IPS-15b (cell line): ENCODE data around the gene C3.
"Not testable (repeated sequence)": the region's sequence is repeated elsewhere in the genome, so short reads cannot be mapped to it uniquely, and the experiment has no call there.

Experiments used
- H3K27me3 ChIP-seq: one replicate; pipeline ENCODE4 v1.6.1; 2013; ENCODE audit warnings: low read length; ENCODE audit not compliant: control insufficient read depth, insufficient read depth
- H3K36me3 ChIP-seq: one replicate; pipeline ENCODE4 v1.6.1; 2013; ENCODE audit warnings: low read length; ENCODE audit not compliant: control insufficient read depth, insufficient read depth
- H3K4me1 ChIP-seq: one replicate; pipeline ENCODE4 v1.6.1; 2013; ENCODE audit warnings: mild to moderate bottlenecking, low read length; ENCODE audit not compliant: control insufficient read depth, insufficient read depth
- H3K4me3 ChIP-seq: one replicate; pipeline ENCODE4 v1.5.1; 2013; ENCODE audit warnings: low read depth, low read length
- H3K9ac ChIP-seq: one replicate; pipeline ENCODE4 v1.6.1; 2013; ENCODE audit warnings: low read depth, mild to moderate bottlenecking, low read length
- H3K9me3 ChIP-seq: one replicate; pipeline ENCODE4 v1.6.1; 2013; ENCODE audit warnings: mild to moderate bottlenecking, low read length; ENCODE audit not compliant: control insufficient read depth, insufficient read depth

Gene C3

GRCh38 chr19:6714749-6715555 is 5.5 kb downstream of the C3 start:
- H3K27me3 ChIP-seq = peaks cover 8% of the 10 kb centered on the region
- no peak overlapping the region for H3K4me3 ChIP-seq
- H3K36me3 ChIP-seq = no peaks in the 10 kb centered on the region

GRCh38 chr19:6713773-6714692 is 6.4 kb downstream of the C3 start:
- Histone ChIP-seq H3K27me3 (peaks cover 8% of the 10 kb centered on the region), H3K9me3 (no peaks in the 10 kb centered on the region), H3K36me3 (no peaks in the 10 kb centered on the region), H3K9ac (no peak overlapping the region), H3K4me1 (peaks cover 2% of the 10 kb centered on the region), H3K4me3 (no peak overlapping the region)

More at GRCh38 chr19:6714749-6715555, 5.5 kb downstream of the C3 start:
- H3K9ac ChIP-seq = no peak overlapping the region
- H3K4me1 ChIP-seq = peaks cover 2% of the 10 kb centered on the region
- H3K9me3 ChIP-seq = no peaks in the 10 kb centered on the region

GRCh38 chr19:6712692-6713670 is 7.5 kb downstream of the C3 start:
- Histone ChIP-seq H3K36me3 (no peaks in the 10 kb centered on the region), H3K27me3 (peaks cover 8% of the 10 kb centered on the region), H3K4me3 (no peak overlapping the region), H3K9ac (no peak overlapping the region), H3K9me3 (no peaks in the 10 kb centered on the region), H3K4me1 (peaks cover 2% of the 10 kb centered on the region)

- no peak overlapping the region for H3K4me3 ChIP-seq
- H3K36me3 ChIP-seq = no peaks in the 10 kb centered on the region
- H3K4me1 ChIP-seq = peaks cover 2% of the 10 kb centered on the region
- no peaks in the 10 kb centered on the region for H3K9me3 ChIP-seq
- H3K9ac ChIP-seq = no peak overlapping the region
- H3K27me3 ChIP-seq = peaks cover 8% of the 10 kb centered on the region
Observed at GRCh38 chr19:6712231-6712630, 8.2 kb downstream of the C3 start.

- Histone ChIP-seq H3K27me3 (peaks cover 8% of the 10 kb centered on the region), H3K4me1 (peaks cover 2% of the 10 kb centered on the region), H3K36me3 (no peaks in the 10 kb centered on the region), H3K4me3 (no peak overlapping the region), H3K9me3 (no peaks in the 10 kb centered on the region), H3K9ac (no peak overlapping the region)
Observed at GRCh38 chr19:6711605-6712004, 8.8 kb downstream of the C3 start.

- Histone ChIP-seq H3K27me3 (peaks cover 8% of the 10 kb centered on the region), H3K36me3 (no peaks in the 10 kb centered on the region), H3K4me3 (peak overlapping the region; percentile 45), H3K9me3 (no peaks in the 10 kb centered on the region), H3K9ac (no peak overlapping the region), H3K4me1 (peaks cover 2% of the 10 kb centered on the region)
Observed at GRCh38 chr19:6711078-6711361, 9.4 kb downstream of the C3 start.

GRCh38 chr19:6710273-6711077 is 10.0 kb downstream of the C3 start:
- Histone ChIP-seq H3K4me3 (peak overlapping the region; percentile 45), H3K9me3 (no peaks in the 10 kb centered on the region), H3K27me3 (peaks cover 8% of the 10 kb centered on the region), H3K4me1 (peaks cover 2% of the 10 kb centered on the region), H3K9ac (no peak overlapping the region), H3K36me3 (no peaks in the 10 kb centered on the region)

- no peak overlapping the region for H3K4me3 ChIP-seq
- H3K4me1 ChIP-seq = peaks cover 2% of the 10 kb centered on the region
- H3K9ac ChIP-seq = no peak overlapping the region
- H3K36me3 ChIP-seq = no peaks in the 10 kb centered on the region
- H3K9me3 ChIP-seq = no peaks in the 10 kb centered on the region
- peaks cover 8% of the 10 kb centered on the region for H3K27me3 ChIP-seq
Observed at GRCh38 chr19:6709549-6709948, 10.9 kb downstream of the C3 start.

GRCh38 chr19:6708913-6709312 is 11.5 kb downstream of the C3 start:
- not testable (repeated sequence) for H3K4me1 ChIP-seq, H3K27me3 ChIP-seq, H3K4me3 ChIP-seq, H3K9ac ChIP-seq, H3K36me3 ChIP-seq, H3K9me3 ChIP-seq

GRCh38 chr19:6708346-6708745 is 12.1 kb downstream of the C3 start:
- Histone ChIP-seq H3K4me1 (no peaks in the 10 kb centered on the region), H3K9ac (no peak overlapping the region), H3K36me3 (no peaks in the 10 kb centered on the region), H3K27me3 (peaks cover 8% of the 10 kb centered on the region), H3K4me3 (no peak overlapping the region), H3K9me3 (no peaks in the 10 kb centered on the region)

- Histone ChIP-seq H3K27me3 (peaks cover 8% of the 10 kb centered on the region), H3K36me3 (no peaks in the 10 kb centered on the region)
Observed at GRCh38 chr19:6707658-6708018, 12.8 kb downstream of the C3 start.

More at GRCh38 chr19:6707658-6708018, 12.8 kb downstream of the C3 start:
- Histone ChIP-seq H3K9ac (no peak overlapping the region), H3K4me3 (no peak overlapping the region), H3K9me3 (no peaks in the 10 kb centered on the region), H3K4me1 (no peaks in the 10 kb centered on the region)
